ENCODE measurements around the gene CMIP.

The CMIP gene

GRCh38 chr16:81494888-81495287 is 50.3 kb downstream of the CMIP start:
- H3K36me3 ChIP-seq, result no peaks in the 10 kb centered on the region
- no peaks in the 10 kb centered on the region for H3K27me3 ChIP-seq
- TF ChIP-seq, protein P1, sequence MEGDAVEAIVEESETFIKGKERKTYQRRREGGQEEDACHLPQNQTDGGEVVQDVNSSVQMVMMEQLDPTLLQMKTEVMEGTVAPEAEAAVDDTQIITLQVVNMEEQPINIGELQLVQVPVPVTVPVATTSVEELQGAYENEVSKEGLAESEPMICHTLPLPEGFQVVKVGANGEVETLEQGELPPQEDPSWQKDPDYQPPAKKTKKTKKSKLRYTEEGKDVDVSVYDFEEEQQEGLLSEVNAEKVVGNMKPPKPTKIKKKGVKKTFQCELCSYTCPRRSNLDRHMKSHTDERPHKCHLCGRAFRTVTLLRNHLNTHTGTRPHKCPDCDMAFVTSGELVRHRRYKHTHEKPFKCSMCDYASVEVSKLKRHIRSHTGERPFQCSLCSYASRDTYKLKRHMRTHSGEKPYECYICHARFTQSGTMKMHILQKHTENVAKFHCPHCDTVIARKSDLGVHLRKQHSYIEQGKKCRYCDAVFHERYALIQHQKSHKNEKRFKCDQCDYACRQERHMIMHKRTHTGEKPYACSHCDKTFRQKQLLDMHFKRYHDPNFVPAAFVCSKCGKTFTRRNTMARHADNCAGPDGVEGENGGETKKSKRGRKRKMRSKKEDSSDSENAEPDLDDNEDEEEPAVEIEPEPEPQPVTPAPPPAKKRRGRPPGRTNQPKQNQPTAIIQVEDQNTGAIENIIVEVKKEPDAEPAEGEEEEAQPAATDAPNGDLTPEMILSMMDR (IDR thresholded peaks at IDR 0.05), result no peak
- peaks cover 75 to 83% of the 10 kb centered on the region in 2 experiments for H3K4me1 ChIP-seq (ENCODE audit: control insufficient read depth in 1 of 2, insufficient read depth in 1 of 2, low read depth in 1 of 2, low read length in 1 of 2)
- H3K27ac ChIP-seq, result peak overlapping the region; percentile 84
- no peaks in the 10 kb centered on the region for H3K9me3 ChIP-seq
- peak overlapping the region; percentile 27 to 33 for H3K4me3 ChIP-seq (ENCODE audit: low read depth in 1 of 2, low read length in 1 of 2)

DNA sequence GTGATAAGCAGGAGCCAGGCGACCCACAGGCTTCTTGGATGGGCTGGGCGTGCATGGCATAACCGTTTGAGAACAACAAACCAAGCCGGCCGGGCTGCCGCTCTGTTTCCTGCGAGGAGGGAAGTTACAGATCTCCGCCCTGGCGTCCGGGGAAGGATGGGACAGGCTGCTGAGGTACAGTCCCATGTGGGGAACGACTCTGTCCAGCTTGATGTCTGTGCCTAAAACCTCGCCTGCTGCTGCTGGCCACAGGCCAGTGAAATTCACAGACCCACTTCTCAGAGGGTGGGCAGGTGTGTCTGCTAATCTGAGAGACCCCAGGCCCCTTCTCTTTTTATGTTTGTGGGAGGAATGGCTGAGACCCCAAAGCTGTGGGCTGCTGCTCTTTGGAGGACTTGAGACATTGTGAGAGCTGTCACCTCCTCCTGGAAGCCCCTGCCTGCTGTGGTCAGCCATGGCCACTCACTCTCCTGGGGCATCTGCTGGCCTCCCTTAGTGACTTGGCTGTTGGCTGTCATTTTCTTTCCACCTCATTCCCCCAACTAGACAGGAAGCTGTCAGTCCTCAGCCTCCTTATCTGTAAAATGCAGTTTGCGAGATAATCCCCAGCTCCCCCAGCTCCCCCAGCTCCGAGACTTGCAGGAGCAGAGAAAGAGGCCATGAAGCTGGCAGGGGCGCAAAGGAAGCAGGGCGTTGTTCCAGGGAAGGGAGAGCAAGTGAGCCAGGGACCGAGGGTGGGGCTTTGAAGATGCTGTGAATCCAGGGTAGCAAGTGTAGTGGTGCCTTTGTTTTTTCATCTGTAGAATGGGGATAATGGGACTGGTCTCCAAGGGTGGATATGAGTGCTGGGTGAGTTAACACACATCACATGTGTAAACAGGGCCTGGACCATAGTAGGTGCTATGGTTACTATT is 51.0 kb downstream of the CMIP start:
- H3K36me3 ChIP-seq, result no peaks in the 10 kb centered on the region
- no peaks in the 10 kb centered on the region for H3K27me3 ChIP-seq
- H3K4me1 ChIP-seq (ENCODE audit: control insufficient read depth in 1 of 2, insufficient read depth in 1 of 2, low read depth in 1 of 2, low read length in 1 of 2), result peaks cover 72 to 83% of the 10 kb centered on the region in 2 experiments
- TF ChIP-seq, protein P1 (IDR thresholded peaks at IDR 0.05), result peak; percentile 52
- H3K27ac ChIP-seq, result peak overlapping the region; percentile 84
- no peaks in the 10 kb centered on the region for H3K9me3 ChIP-seq
- peak overlapping the region; percentile 27 to 33 for H3K4me3 ChIP-seq (ENCODE audit: low read depth in 1 of 2, low read length in 1 of 2)

- H3K27ac ChIP-seq, result peak overlapping the region; percentile 84
- H3K27me3 ChIP-seq, result no peaks in the 10 kb centered on the region
- peaks cover 74 to 85% of the 10 kb centered on the region in 2 experiments for H3K4me1 ChIP-seq (ENCODE audit: control insufficient read depth in 1 of 2, insufficient read depth in 1 of 2, low read depth in 1 of 2, low read length in 1 of 2)
- no peaks in the 10 kb centered on the region for H3K9me3 ChIP-seq
- no peaks in the 10 kb centered on the region for H3K36me3 ChIP-seq
- no peak overlapping the region for H3K4me3 ChIP-seq (ENCODE audit: low read depth in 1 of 2, low read length in 1 of 2)
- TF ChIP-seq, protein P1 (IDR thresholded peaks at IDR 0.05), result no peak
These were observed 51.7 kb downstream of the CMIP start for GRCh38 chr16:81496321-81496720.

DNA sequence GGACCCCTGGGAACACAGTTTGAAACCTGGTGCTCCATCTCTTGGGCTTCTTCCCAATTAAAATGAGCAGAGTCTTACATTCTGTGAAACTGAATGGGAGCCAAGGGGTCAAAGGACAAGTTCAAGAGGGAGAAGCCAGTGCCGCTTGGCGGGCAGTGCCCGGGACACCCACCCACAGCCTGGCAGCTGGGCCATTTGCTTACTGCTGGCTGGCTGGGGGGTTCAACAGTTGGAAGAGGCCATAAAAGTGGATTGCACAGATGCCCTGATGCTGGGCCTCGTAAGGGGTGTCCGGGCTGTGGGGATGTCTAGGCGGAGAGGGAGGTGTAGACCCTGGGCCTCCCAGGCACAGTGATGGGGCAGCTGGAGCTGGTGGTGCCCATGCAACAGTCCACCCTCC is 52.1 kb downstream of the CMIP start:
- Histone ChIP-seq H3K27me3 (no peaks in the 10 kb centered on the region), H3K4me1 (ENCODE audit: control insufficient read depth in 1 of 2, insufficient read depth in 1 of 2, low read depth in 1 of 2, low read length in 1 of 2) (peaks cover 79 to 89% of the 10 kb centered on the region in 2 experiments)

DNA sequence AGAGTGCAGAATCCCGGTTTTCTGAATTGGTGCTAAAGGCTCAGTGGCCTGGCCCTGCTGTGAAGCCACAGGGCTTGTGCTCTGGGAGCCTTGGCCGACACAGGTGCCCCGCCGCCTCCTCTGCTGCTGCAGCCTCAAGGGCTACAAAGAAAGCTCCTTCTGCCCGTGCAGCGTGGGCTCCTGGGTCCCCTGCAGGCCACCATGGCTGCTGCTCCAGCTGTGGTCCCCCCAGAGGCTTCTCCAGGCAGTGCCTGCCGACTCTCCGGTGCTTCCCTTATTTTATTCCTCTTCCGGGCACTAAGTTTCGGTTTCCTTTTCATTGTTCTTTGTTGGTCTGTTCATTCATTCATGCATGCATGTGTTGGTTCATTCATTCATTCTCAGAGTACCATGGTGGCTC is 53.1 kb downstream of the CMIP start:
- TF ChIP-seq, protein P1 (IDR thresholded peaks at IDR 0.05), result peak; percentile 88
- H3K4me1 ChIP-seq (ENCODE audit: control insufficient read depth in 1 of 2, insufficient read depth in 1 of 2, low read depth in 1 of 2, low read length in 1 of 2), result peaks cover 80 to 91% of the 10 kb centered on the region in 2 experiments
- no peaks in the 10 kb centered on the region for H3K27me3 ChIP-seq
- peak overlapping the region; percentile 44 to 45 for H3K4me3 ChIP-seq (ENCODE audit: low read depth in 1 of 2, low read length in 1 of 2)
- H3K9me3 ChIP-seq, result no peaks in the 10 kb centered on the region
- H3K27ac ChIP-seq, result peak overlapping the region; percentile 84
- no peaks in the 10 kb centered on the region for H3K36me3 ChIP-seq

More for the DNA sequence above, 52.1 kb downstream of the CMIP start:
- H3K36me3 ChIP-seq, result no peaks in the 10 kb centered on the region
- H3K4me3 ChIP-seq (ENCODE audit: low read depth in 1 of 2, low read length in 1 of 2), result no peak overlapping the region
- peak overlapping the region; percentile 84 for H3K27ac ChIP-seq
- H3K9me3 ChIP-seq, result no peaks in the 10 kb centered on the region
- TF ChIP-seq, protein P1 (IDR thresholded peaks at IDR 0.05), result no peak
